HepG2 (cell line): ENCODE data around the gene COX15. TPM values are rescaled to one million over a fixed set of nuclear protein-coding genes. Genes with fewer than 3 reads are reported as not detected.

Source experiments
- ATF7-NPFF ChIP-seq: sonication (generic); formaldehyde crosslinking; IDR thresholded peaks from 2 replicates; pipeline ENCODE4 v1.8.1; 2023; ENCODE audit warnings: mild to moderate bottlenecking, low read depth, missing genetic modification reagents, moderate library complexity
- FIP1L1 ChIP-seq: fragments of 200-400 bp; formaldehyde crosslinking; IDR thresholded peaks from 2 replicates; pipeline ENCODE4 v1.6.1; 2018; ENCODE audit warnings: low read depth, mild to moderate bottlenecking, low read length, moderate library complexity, borderline replicate concordance; ENCODE audit not compliant: insufficient read depth
- NFE2 ChIP-seq: sonication (generic); formaldehyde crosslinking; IDR thresholded peaks from 2 replicates; pipeline ENCODE4 v1.4.0; 2020; ENCODE audit warnings: missing genetic modification reagents
- PLRG1 ChIP-seq: fragments of 450-650 bp; conservative IDR thresholded peaks from 2 replicates; pipeline ENCODE4 v1.6.1; 2016
- POGZ ChIP-seq: sonication (generic); formaldehyde crosslinking; IDR thresholded peaks from 2 replicates; pipeline ENCODE4 v1.4.0; 2020; ENCODE audit warnings: mild to moderate bottlenecking, missing genetic modification reagents
- RAD21 ChIP-seq: fragments of 450-650 bp; formaldehyde crosslinking; IDR thresholded peaks from 2 replicates; pipeline ENCODE4 v1.5.0; 2020; ENCODE audit warnings: mild to moderate bottlenecking
- SIX4 ChIP-seq: sonication (generic); formaldehyde crosslinking; IDR thresholded peaks from 2 replicates; pipeline ENCODE4 v1.4.0; 2020; ENCODE audit warnings: missing genetic modification reagents
- SP1 ChIP-seq, 2 experiments: fragments of 450-650 bp in 1 of 2; sonication (generic) in 1 of 2; formaldehyde crosslinking in 1 of 2; IDR thresholded peaks; 2 replicates each; pipeline versions ENCODE4 v1.4.0 to v1.6.1; 2016 to 2020; ENCODE audit warnings: missing genetic modification reagents in 1 of 2
- ZBTB42 ChIP-seq: sonication (generic); formaldehyde crosslinking; IDR thresholded peaks from 2 replicates; pipeline ENCODE4 v1.5.0; 2020; ENCODE audit warnings: mild to moderate bottlenecking, missing genetic modification reagents
- ZNF253 ChIP-seq: sonication (generic); formaldehyde crosslinking; IDR thresholded peaks from 2 replicates; pipeline ENCODE4 v1.8.0; 2022; ENCODE audit warnings: mild to moderate bottlenecking, missing genetic modification reagents, borderline replicate concordance
- ZNF263 ChIP-seq: sonication (generic); formaldehyde crosslinking; IDR thresholded peaks from 2 replicates; pipeline ENCODE4 v1.4.0; 2020; ENCODE audit warnings: missing genetic modification reagents
- ZNF737 ChIP-seq: sonication (generic); formaldehyde crosslinking; IDR thresholded peaks from 2 replicates; pipeline ENCODE4 v1.5.0; 2020; ENCODE audit warnings: missing genetic modification reagents, mild to moderate bottlenecking, borderline replicate concordance
- ZNF747 ChIP-seq: sonication (generic); formaldehyde crosslinking; IDR thresholded peaks from 2 replicates; pipeline ENCODE4 v1.8.1; 2023; ENCODE audit warnings: missing genetic modification reagents, mild to moderate bottlenecking, borderline replicate concordance
- ZNF777 ChIP-seq: sonication (generic); formaldehyde crosslinking; IDR thresholded peaks from 2 replicates; pipeline ENCODE4 v1.4.0; 2020; ENCODE audit warnings: missing genetic modification reagents
- polyA plus RNA-seq, 8 experiments: library from polyadenylated mRNA; depleted of rRNA in 3 of 8; stranded (reverse) in 7 of 8; unstranded in 1 of 8; fragments of >200 nt; fragmentation: Illumina TruSeq in 4 of 8; extraction: Trizol in 4 of 8; gene quantifications; 2 replicates each; pipeline versions ENCODE4 v1.2.1 to v1.2.3, GENCODE V29; 2011 to 2016; ENCODE audit warnings: low read depth in 4 of 8, missing spikeins in 1 of 8, mixed read lengths in 1 of 8; ENCODE audit not compliant: insufficient read depth in 1 of 8
- total RNA-seq, 5 experiments: library from RNA; depleted of rRNA; stranded (reverse); fragments of >200 nt; fragmentation: Illumina TruSeq; extraction: Trizol; gene quantifications; 2 replicates each; pipeline ENCODE4 v1.2.3, GENCODE V29; 2016; ENCODE audit warnings: low read depth in 1 of 5
- TF ChIP-seq, protein P1 (sequence below): sonication (generic); formaldehyde crosslinking; IDR thresholded peaks from 2 replicates; pipeline ENCODE4 v1.4.0; 2020; ENCODE audit warnings: missing genetic modification reagents
- TF ChIP-seq, protein P2 (sequence below): IDR thresholded peaks from 2 replicates; pipeline ENCODE4 v1.6.1; 2018; ENCODE audit warnings: missing genetic modification reagents, mild to moderate bottlenecking, missing compliant biosample characterization
- TF ChIP-seq, protein P3 (sequence below): IDR thresholded peaks from 2 replicates; pipeline ENCODE4 v1.6.1; 2016; ENCODE audit warnings: mild to moderate bottlenecking, missing biosample characterization, missing genetic modification reagents
- TF ChIP-seq, protein P4 (sequence below): sonication (generic); formaldehyde crosslinking; IDR thresholded peaks from 2 replicates; pipeline ENCODE4 v1.9.0; 2021; ENCODE audit warnings: missing genetic modification reagents, borderline replicate concordance
- TF ChIP-seq, protein P5 (sequence below): sonication (generic); formaldehyde crosslinking; IDR thresholded peaks from 2 replicates; pipeline ENCODE4 v1.9.0; 2021; ENCODE audit warnings: missing genetic modification reagents, borderline replicate concordance

The COX15 gene
- total and polyA plus RNA-seq, 2 of the 13 experiments (the other 11 are each of a cell fraction or from before 2014, with no cell fraction given) = 19.2 to 44.7 TPM

DNA sequence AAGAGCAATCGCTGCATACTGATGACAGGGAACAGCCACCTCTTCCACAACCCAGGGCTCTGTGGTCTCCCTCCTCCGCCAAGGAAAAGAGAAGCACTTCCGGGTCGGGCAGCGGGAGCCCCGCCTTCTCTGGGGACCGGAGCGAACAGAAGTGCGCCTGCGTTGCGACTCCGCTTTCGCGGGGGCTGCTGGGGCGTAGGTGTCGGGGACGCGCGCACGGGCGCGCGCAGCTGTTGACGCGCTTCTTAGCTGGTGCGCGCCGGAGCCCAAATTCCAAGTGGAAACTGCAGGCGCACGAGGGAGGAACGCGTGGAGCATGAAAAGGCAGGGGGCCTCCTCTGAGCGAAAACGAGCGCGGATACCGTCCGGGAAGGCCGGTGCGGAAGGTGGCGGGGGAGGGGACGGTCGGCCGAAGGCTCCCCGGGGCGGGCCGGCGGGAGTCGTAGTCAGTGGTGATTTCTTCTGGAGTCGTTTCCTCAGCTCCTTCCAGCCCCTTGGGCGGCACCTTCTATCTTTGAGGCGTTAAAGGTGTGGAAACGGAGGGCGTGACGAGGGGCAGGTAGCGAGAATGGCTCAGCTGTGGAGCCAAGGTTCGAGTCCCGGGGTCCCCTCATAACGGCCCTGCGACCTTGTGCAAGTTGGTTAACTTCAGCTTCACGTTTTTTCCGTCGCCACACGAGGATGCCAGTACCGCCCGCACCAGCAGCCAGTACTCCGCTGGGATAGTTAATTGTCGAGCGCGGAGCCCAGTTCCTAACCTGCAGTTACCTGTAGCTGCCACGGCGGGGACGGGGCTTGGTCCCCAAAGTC lies at the start of gene COX15, which contains the start of gene CUTC (continued):
- TF ChIP-seq ZNF253 (CRISPR knock-in tag) (no peak), PLRG1 (no peak), ZNF747 (CRISPR knock-in tag) (peak; percentile 92; the same call in 1 of the 2 replicates), ZNF737 (no peak), SIX4 (CRISPR knock-in tag) (no peak), ZNF263 (CRISPR knock-in tag) (peak; percentile 69), FIP1L1 (0 out of 2 replicates have a peak, but pooled peaks have one; percentile 92), ZNF777 (CRISPR knock-in tag) (peak; percentile 29; the same call in 1 of the 2 replicates), RAD21 (CRISPR knock-in tag) (peak; percentile 79), SP1 (IDR thresholded peaks at IDR 0.05) (no peak), SP1 (CRISPR knock-in tag; IDR thresholded peaks at IDR 0.05) (peak; percentile 56), POGZ (CRISPR knock-in tag) (peak; percentile 56), ZBTB42 (CRISPR knock-in tag) (no peak), ATF7-NPFF (CRISPR knock-in tag) (peak; percentile 56; the same call in 1 of the 2 replicates), NFE2 (CRISPR knock-in tag) (no peak)
- TF ChIP-seq, protein P1, sequence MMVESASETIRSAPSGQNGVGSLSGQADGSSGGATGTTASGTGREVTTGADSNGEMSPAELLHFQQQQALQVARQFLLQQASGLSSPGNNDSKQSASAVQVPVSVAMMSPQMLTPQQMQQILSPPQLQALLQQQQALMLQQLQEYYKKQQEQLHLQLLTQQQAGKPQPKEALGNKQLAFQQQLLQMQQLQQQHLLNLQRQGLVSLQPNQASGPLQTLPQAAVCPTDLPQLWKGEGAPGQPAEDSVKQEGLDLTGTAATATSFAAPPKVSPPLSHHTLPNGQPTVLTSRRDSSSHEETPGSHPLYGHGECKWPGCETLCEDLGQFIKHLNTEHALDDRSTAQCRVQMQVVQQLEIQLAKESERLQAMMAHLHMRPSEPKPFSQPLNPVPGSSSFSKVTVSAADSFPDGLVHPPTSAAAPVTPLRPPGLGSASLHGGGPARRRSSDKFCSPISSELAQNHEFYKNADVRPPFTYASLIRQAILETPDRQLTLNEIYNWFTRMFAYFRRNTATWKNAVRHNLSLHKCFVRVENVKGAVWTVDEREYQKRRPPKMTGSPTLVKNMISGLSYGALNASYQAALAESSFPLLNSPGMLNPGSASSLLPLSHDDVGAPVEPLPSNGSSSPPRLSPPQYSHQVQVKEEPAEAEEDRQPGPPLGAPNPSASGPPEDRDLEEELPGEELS (CRISPR knock-in tag) = peak; percentile 28; the same call in 1 of the 2 replicates
- TF ChIP-seq, protein P2, sequence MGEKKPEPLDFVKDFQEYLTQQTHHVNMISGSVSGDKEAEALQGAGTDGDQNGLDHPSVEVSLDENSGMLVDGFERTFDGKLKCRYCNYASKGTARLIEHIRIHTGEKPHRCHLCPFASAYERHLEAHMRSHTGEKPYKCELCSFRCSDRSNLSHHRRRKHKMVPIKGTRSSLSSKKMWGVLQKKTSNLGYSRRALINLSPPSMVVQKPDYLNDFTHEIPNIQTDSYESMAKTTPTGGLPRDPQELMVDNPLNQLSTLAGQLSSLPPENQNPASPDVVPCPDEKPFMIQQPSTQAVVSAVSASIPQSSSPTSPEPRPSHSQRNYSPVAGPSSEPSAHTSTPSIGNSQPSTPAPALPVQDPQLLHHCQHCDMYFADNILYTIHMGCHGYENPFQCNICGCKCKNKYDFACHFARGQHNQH = peak; percentile 85
- TF ChIP-seq, protein P3, sequence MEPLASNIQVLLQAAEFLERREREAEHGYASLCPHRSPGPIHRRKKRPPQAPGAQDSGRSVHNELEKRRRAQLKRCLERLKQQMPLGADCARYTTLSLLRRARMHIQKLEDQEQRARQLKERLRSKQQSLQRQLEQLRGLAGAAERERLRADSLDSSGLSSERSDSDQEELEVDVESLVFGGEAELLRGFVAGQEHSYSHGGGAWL = no peak; the same call in 1 of the 2 replicates
- TF ChIP-seq, protein P4, sequence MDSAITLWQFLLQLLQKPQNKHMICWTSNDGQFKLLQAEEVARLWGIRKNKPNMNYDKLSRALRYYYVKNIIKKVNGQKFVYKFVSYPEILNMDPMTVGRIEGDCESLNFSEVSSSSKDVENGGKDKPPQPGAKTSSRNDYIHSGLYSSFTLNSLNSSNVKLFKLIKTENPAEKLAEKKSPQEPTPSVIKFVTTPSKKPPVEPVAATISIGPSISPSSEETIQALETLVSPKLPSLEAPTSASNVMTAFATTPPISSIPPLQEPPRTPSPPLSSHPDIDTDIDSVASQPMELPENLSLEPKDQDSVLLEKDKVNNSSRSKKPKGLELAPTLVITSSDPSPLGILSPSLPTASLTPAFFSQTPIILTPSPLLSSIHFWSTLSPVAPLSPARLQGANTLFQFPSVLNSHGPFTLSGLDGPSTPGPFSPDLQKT = no peak
- TF ChIP-seq, protein P5, sequence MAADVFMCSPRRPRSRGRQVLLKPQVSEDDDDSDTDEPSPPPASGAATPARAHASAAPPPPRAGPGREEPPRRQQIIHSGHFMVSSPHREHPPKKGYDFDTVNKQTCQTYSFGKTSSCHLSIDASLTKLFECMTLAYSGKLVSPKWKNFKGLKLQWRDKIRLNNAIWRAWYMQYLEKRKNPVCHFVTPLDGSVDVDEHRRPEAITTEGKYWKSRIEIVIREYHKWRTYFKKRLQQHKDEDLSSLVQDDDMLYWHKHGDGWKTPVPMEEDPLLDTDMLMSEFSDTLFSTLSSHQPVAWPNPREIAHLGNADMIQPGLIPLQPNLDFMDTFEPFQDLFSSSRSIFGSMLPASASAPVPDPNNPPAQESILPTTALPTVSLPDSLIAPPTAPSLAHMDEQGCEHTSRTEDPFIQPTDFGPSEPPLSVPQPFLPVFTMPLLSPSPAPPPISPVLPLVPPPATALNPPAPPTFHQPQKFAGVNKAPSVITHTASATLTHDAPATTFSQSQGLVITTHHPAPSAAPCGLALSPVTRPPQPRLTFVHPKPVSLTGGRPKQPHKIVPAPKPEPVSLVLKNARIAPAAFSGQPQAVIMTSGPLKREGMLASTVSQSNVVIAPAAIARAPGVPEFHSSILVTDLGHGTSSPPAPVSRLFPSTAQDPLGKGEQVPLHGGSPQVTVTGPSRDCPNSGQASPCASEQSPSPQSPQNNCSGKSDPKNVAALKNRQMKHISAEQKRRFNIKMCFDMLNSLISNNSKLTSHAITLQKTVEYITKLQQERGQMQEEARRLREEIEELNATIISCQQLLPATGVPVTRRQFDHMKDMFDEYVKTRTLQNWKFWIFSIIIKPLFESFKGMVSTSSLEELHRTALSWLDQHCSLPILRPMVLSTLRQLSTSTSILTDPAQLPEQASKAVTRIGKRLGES (CRISPR knock-in tag) = no peak
